Suprapubic skin (tissue), 4 donors: Measurements from ENCODE around the gene GPD1L.

Experiments
- POLR2A ChIP-seq, 2 donors: fragments of 450-650 bp; IDR thresholded peaks; one replicate each; pipeline ENCODE4 v1.6.1; 2017; ENCODE audit warnings: antibody characterized with exemption in 2 of 2, mild to moderate bottlenecking in 2 of 2, moderate library complexity in 2 of 2
- POLR2AphosphoS5 ChIP-seq, 3 donors: sonication (generic); formaldehyde crosslinking; IDR thresholded peaks; one replicate each; pipeline ENCODE4 v1.6.1; 2017; ENCODE audit warnings: antibody characterized with exemption in 3 of 3
- TF ChIP-seq, protein P1 (sequence below), 2 donors: fragments of 200-600 bp in 1 of 2; fragments of 450-650 bp in 1 of 2; sonication (generic) in 1 of 2; IDR thresholded peaks; one replicate each; pipeline ENCODE4 v1.5.1; 2016 to 2019; ENCODE audit warnings: antibody characterized with exemption in 2 of 2, mild to moderate bottlenecking in 1 of 2, moderate library complexity in 1 of 2

DNA sequence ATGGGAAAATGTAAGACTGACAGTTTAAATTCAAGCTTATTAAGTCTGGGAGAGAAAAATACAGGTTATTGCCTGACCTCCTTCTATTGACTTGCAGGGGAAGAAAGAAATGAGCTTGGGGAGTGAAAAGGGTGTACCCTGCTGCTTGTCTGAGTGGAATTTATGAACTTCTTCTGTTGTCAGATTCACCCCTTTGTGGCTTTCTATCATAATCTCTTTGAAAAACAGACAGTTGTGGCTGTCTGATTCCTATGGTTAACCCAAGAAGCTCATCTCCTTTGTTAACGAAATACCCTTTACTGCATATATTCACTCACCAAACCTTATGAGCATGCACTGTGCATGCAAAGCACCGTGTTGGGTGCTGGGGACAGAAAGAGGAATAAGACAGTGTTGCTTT is 22.5 kb downstream of the GPD1L start:
- TF ChIP-seq POLR2A (IDR thresholded peaks at IDR 0.05), result no peak
- TF ChIP-seq, protein P1, sequence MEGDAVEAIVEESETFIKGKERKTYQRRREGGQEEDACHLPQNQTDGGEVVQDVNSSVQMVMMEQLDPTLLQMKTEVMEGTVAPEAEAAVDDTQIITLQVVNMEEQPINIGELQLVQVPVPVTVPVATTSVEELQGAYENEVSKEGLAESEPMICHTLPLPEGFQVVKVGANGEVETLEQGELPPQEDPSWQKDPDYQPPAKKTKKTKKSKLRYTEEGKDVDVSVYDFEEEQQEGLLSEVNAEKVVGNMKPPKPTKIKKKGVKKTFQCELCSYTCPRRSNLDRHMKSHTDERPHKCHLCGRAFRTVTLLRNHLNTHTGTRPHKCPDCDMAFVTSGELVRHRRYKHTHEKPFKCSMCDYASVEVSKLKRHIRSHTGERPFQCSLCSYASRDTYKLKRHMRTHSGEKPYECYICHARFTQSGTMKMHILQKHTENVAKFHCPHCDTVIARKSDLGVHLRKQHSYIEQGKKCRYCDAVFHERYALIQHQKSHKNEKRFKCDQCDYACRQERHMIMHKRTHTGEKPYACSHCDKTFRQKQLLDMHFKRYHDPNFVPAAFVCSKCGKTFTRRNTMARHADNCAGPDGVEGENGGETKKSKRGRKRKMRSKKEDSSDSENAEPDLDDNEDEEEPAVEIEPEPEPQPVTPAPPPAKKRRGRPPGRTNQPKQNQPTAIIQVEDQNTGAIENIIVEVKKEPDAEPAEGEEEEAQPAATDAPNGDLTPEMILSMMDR (IDR thresholded peaks at IDR 0.05), result no peak
- TF ChIP-seq POLR2AphosphoS5 (IDR thresholded peaks at IDR 0.05), result no peak
